ENCODE data around the gene LAMTOR4.
"Not testable (repeated sequence)": the region's sequence is repeated elsewhere in the genome, so short reads cannot be mapped to it uniquely, and the experiment has no call there.

LAMTOR4 gene

GRCh38 chr7:100173806-100174495 lies 25.2 kb downstream of the LAMTOR4 start:
- no peak for DNase-seq

- DNase-seq = no peak
Observed at GRCh38 chr7:100174582-100174981, 25.9 kb downstream of the LAMTOR4 start.

GRCh38 chr7:100175296-100175935 lies 26.7 kb downstream of the LAMTOR4 start:
- DNase-seq = no peak

- peak; percentile 42 for DNase-seq
Observed at GRCh38 chr7:100176096-100177044, 27.7 kb downstream of the LAMTOR4 start.

GRCh38 chr7:100177045-100178001 lies 28.6 kb downstream of the LAMTOR4 start, which contains the start of the genes GPC2 and STAG3:
Gene GPC2 (minus strand): TSS chr7:100177381. CDS start chr7:100177199, 182 bp downstream.
Gene STAG3 (plus strand): TSS chr7:100177918. CDS start chr7:100180557, 2,639 bp downstream.
- peak; percentile 97 for DNase-seq

- not testable (repeated sequence) for DNase-seq
Observed at GRCh38 chr7:100180084-100180483, 31.4 kb downstream of the LAMTOR4 start.

GRCh38 chr7:100182616-100183015 lies 33.9 kb downstream of the LAMTOR4 start:
- not testable (repeated sequence) for DNase-seq

GRCh38 chr7:100183090-100183489 lies 34.4 kb downstream of the LAMTOR4 start:
- peak; percentile 28 for DNase-seq

- no peak for DNase-seq
Observed at GRCh38 chr7:100185726-100186125, 37.0 kb downstream of the LAMTOR4 start.

GRCh38 chr7:100189061-100189460 lies 40.3 kb downstream of the LAMTOR4 start:
- DNase-seq = no peak

GRCh38 chr7:100190048-100190711 lies 41.5 kb downstream of the LAMTOR4 start:
- DNase-seq = no peak

- no peak for DNase-seq
Observed at GRCh38 chr7:100191775-100192174, 43.1 kb downstream of the LAMTOR4 start.

- DNase-seq = not testable (repeated sequence)
Observed at GRCh38 chr7:100192281-100192862, 43.7 kb downstream of the LAMTOR4 start.

GRCh38 chr7:100192969-100193368 lies 44.3 kb downstream of the LAMTOR4 start:
- DNase-seq = no peak

- peak; percentile 9 for DNase-seq
Observed at GRCh38 chr7:100195222-100195621, 46.5 kb downstream of the LAMTOR4 start.

GRCh38 chr7:100195901-100196322 lies 47.2 kb downstream of the LAMTOR4 start:
- not testable (repeated sequence) for DNase-seq

GRCh38 chr7:100198266-100198665 lies 49.5 kb downstream of the LAMTOR4 start:
- no peak for DNase-seq

- DNase-seq = no peak
Observed at GRCh38 chr7:100200693-100201092, 52.0 kb downstream of the LAMTOR4 start.
